Thyroid gland (tissue), 4 donors: Measurements from ENCODE around the gene DNAJB12. TPM values are rescaled to one million over a fixed set of nuclear protein-coding genes. Genes with fewer than 3 reads are reported as not detected.
"Not testable (repeated sequence)": the region's sequence is repeated elsewhere in the genome, so short reads cannot be mapped to it uniquely, and the experiment has no call there.

Experiments used
- DNase-seq, 2 donors: peaks; one replicate each; pipeline ENCODE4 v3.0.0-alpha.2; 2019
- H3K27ac ChIP-seq, 3 donors: fragments of 200-600 bp; sonication (generic); 1 replicate in 2 of 3; 2 replicates in 1 of 3; pipeline ENCODE4 v1.5.1; 2016 to 2019; ENCODE audit warnings: mild to moderate bottlenecking in 1 of 3, moderate library complexity in 1 of 3
- H3K27me3 ChIP-seq: fragments of 200-600 bp; sonication (generic); one replicate; pipeline ENCODE4 v1.5.1; 2019
- H3K36me3 ChIP-seq, 2 donors: fragments of 200-600 bp; sonication (generic); one replicate each; pipeline ENCODE4 v1.5.1; 2016 to 2019
- H3K4me1 ChIP-seq, 2 donors: fragments of 200-600 bp; sonication (generic); one replicate each; pipeline ENCODE4 v1.5.1; 2017 to 2019
- H3K4me3 ChIP-seq, 3 donors: fragments of 200-600 bp; sonication (generic); replicated peaks in 1 of 3; 1 replicate in 2 of 3; 2 replicates in 1 of 3; pipeline ENCODE4 v1.5.1; 2016; ENCODE audit warnings: mild to moderate bottlenecking in 1 of 3
- H3K9me3 ChIP-seq: fragments of 200-600 bp; sonication (generic); one replicate; pipeline ENCODE4 v1.5.1; 2017
- POLR2A ChIP-seq, 2 donors: fragments of 450-650 bp; IDR thresholded peaks; one replicate each; pipeline ENCODE4 v1.6.1; 2017; ENCODE audit warnings: antibody characterized with exemption in 2 of 2, mild to moderate bottlenecking in 2 of 2, moderate library complexity in 1 of 2
- WGBS, 2 donors: methylation state at CpG; one replicate each; pipeline ENCODE4 v1.1.5; 2017; 5-methylcytosine and 5-hydroxymethylcytosine counted together
- intact Hi-C: fragments of 100-400 bp; cut with DNase I; formaldehyde crosslinking; loops from one replicate; pipeline ENCODE4 v1.15.1; 2023
- total RNA-seq, 4 donors: library from RNA; depleted of rRNA; stranded (reverse); fragments of >200 nt; gene quantifications; one replicate each; pipeline ENCODE4 v1.2.3, GENCODE V29; 2016
- TF ChIP-seq, protein P1 (sequence below), 6 experiments: fragments of 200-600 bp in 3 of 6; fragments of 450-650 bp in 3 of 6; sonication (generic) in 3 of 6; IDR thresholded peaks; one replicate each; pipeline ENCODE4 v1.5.1; 2016 to 2019; ENCODE audit warnings: antibody characterized with exemption in 6 of 6, mild to moderate bottlenecking in 2 of 6, inconsistent platforms in 1 of 6, moderate library complexity in 1 of 6

The DNAJB12 gene
- 10 to 100 TPM; 31.6 to 49.7 (median 44.1) TPM for total RNA-seq

DNA sequence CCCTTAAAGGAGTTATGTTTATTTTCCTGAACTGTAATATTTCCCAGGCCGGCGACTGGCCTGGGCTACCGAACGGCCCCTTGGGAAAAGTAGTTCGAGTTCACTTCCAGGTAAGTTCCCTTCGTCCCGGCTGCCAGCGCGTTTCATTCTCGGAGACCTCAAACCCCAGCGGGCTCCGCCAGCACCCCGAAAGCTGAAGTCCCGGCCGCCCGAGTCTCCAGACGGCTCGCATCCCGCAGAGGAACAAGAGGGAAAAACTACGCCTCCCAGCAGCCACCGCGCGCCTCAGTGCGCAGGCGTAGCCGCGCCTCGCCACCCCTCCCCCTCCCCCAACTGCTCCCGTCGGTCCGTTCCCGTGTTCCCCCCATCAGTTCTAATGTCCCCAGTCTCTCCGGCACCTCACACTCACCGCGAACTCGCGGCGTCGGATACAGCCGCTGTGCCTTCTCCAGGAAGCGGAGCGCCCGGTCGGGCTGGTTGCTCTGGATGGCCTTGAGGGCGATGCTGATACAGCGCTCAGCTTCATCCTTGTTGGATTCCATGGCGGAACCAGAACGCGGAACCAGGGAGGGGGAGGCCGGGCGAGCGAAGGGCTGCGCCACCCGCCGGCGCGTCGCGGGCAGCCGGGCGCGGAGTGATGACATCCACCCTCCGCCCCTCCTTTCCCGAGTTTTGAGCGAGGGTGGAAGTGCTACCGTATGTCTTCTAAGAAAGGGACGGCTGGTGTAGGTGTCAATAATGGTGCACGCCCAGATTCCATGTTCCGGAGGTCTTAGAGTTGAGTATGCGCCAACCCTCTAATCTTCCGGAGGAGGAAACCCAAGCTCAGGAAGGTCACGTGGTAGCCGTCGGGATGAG lies at the start of gene DNAJB12:
TSS of gene DNAJB12 (minus strand) at position 564 of the 858 bp plus-strand sequence. CDS start at position 542, 22 bp downstream.
- TF ChIP-seq POLR2A (IDR thresholded peaks at IDR 0.05): peak in 1 of 2 donors; percentile 78
- TF ChIP-seq, protein P1, sequence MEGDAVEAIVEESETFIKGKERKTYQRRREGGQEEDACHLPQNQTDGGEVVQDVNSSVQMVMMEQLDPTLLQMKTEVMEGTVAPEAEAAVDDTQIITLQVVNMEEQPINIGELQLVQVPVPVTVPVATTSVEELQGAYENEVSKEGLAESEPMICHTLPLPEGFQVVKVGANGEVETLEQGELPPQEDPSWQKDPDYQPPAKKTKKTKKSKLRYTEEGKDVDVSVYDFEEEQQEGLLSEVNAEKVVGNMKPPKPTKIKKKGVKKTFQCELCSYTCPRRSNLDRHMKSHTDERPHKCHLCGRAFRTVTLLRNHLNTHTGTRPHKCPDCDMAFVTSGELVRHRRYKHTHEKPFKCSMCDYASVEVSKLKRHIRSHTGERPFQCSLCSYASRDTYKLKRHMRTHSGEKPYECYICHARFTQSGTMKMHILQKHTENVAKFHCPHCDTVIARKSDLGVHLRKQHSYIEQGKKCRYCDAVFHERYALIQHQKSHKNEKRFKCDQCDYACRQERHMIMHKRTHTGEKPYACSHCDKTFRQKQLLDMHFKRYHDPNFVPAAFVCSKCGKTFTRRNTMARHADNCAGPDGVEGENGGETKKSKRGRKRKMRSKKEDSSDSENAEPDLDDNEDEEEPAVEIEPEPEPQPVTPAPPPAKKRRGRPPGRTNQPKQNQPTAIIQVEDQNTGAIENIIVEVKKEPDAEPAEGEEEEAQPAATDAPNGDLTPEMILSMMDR (IDR thresholded peaks at IDR 0.05): peak in 1 of 6 experiments; percentile 23
- WGBS, 2 donors: 0% methylated on average over 45 to 53 of the region's 74 CpGs

DNA sequence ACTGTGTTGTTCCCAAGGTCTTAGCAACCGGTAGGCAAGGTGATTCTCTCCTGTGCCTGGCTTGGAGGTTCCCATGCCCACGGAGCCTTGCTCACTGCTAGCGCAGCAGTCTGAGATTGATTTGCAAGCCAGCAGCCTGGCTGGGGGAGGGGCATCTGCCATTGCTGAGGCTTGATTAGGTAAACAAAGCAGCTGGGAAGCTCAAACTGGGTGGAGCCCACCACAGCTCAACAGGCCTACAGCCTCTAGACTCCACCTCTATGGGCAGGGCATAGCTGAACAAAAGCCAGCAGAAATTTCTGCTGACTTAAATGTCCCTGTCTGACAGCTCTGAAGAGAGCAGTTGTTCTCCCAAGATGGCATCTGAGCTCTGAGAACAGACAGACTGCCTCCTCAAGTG lies 40.9 kb upstream of the DNAJB12 start:
- H3K27ac ChIP-seq, H3K27me3 ChIP-seq, intact Hi-C loops, DNase-seq, H3K9me3 ChIP-seq, H3K4me1 ChIP-seq, H3K4me3 ChIP-seq, H3K36me3 ChIP-seq: not testable (repeated sequence)
- WGBS, 2 donors: 94 to 100% methylated on average over 3 of the region's 3 CpGs

More for the DNA sequence above, at the start of gene DNAJB12:
- no peaks in the 10 kb centered on the region for H3K9me3 ChIP-seq
- H3K4me3 ChIP-seq: peak within 1 kb of the TSS; percentile 62 to 84 (median 72)
- peak within 1 kb of the TSS; percentile 92 to 97 (median 96) for H3K27ac ChIP-seq
- no peaks in the 10 kb centered on the region for H3K36me3 ChIP-seq
- DNase-seq: peak; percentile 90
- H3K27me3 ChIP-seq: no peaks in the 10 kb centered on the region
- peaks cover 11% of the 10 kb centered on the region in 2 donors for H3K4me1 ChIP-seq
- intact Hi-C loops: no loop called here

DNA sequence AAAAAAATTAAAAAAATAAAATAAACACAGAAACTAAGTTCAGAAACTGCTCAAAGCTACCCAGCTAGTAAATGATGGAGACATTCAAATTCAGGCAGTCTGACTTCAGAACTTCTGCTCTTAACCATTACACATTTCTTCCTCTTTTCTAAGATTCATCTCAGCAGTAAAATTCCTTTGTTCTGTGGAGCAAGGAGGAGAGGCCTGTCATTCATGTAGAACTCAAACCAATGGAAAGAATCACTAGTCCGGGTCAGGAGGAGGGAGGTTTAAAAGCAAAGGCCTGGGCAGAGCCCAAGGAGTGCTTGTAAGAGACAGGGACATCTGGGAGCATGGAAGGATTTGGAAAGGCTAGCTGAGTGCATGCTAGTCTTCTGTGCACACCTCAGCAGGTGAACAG lies 37.9 kb upstream of the DNAJB12 start:
- intact Hi-C loops: no loop called here
- WGBS, 2 donors: 30 to 50% methylated on average over 1 of the region's 1 CpG
- TF ChIP-seq, protein P1 (IDR thresholded peaks at IDR 0.05): no peak
- no peak overlapping the region for H3K27ac ChIP-seq
- H3K9me3 ChIP-seq: no peaks in the 10 kb centered on the region
- H3K27me3 ChIP-seq: no peaks in the 10 kb centered on the region
- peak; percentile 37 to 48 for DNase-seq
- no peaks in the 10 kb centered on the region for H3K36me3 ChIP-seq
- no peak overlapping the region for H3K4me3 ChIP-seq
- H3K4me1 ChIP-seq: peaks cover 0 to 6% of the 10 kb centered on the region in 2 donors

DNA sequence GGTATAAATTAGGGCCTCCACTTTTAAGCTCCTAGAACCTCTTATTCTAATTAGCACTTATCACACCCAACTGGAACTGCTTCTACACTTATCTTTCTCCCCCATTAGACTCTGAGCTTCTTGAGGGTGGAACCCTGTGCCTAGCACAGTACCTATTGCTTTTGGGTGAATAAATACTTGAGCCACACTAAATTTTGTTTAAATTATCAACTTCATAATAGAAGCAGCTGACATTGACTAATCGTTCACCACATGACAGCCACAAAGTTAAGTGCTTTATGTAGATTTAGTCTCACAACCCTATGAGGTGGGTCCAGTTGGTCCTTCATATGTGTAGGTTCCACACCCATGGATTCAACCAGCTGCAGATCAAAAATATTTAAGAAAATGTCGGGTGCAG lies 36.0 kb upstream of the DNAJB12 start:
- TF ChIP-seq POLR2A (IDR thresholded peaks at IDR 0.05): no peak
- TF ChIP-seq, protein P1 (IDR thresholded peaks at IDR 0.05): no peak
- no peaks in the 10 kb centered on the region for H3K36me3 ChIP-seq
- no peak for DNase-seq
- H3K4me3 ChIP-seq: no peak overlapping the region
- H3K9me3 ChIP-seq: no peaks in the 10 kb centered on the region
- H3K27ac ChIP-seq: no peak overlapping the region
- H3K4me1 ChIP-seq: peaks cover 0 to 6% of the 10 kb centered on the region in 2 donors
- intact Hi-C loops: no loop called here
- 92 to 94% methylated on average over 2 of the region's 2 CpGs for WGBS, 2 donors
- no peaks in the 10 kb centered on the region for H3K27me3 ChIP-seq

DNA sequence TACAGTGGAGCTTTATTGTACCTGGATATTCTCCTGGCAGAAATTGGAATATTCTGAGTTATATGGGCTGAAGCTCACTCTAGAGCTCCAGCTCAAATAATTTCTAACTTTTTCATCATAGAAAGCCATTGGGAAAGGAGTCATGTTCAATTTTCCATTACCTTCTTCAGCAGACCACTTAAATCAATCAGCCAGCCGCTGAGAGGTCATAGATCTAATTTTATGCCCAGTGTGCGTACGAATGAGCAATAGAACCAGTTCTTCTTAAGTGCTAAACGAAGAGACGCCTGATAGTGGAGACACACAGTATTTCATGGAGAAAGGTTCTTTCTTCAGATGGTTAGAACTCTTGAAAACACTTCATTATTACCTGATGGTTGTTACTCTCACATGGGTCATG lies 35.0 kb upstream of the DNAJB12 start:
- intact Hi-C loops: no loop called here
- WGBS, 2 donors: 90 to 91% methylated on average over 5 of the region's 5 CpGs
- H3K4me3 ChIP-seq: no peak overlapping the region
- peaks cover 0 to 6% of the 10 kb centered on the region in 2 donors for H3K4me1 ChIP-seq
- H3K36me3 ChIP-seq: no peaks in the 10 kb centered on the region
- H3K9me3 ChIP-seq: no peaks in the 10 kb centered on the region
- no peak overlapping the region for H3K27ac ChIP-seq
- TF ChIP-seq, protein P1 (IDR thresholded peaks at IDR 0.05): no peak
- no peaks in the 10 kb centered on the region for H3K27me3 ChIP-seq
- DNase-seq: no peak
